Erythroblast (primary cell): Measurements from ENCODE around the gene UGGT1.

Experiments
- GATA1 ChIP-seq: IDR thresholded peaks from 2 replicates; pipeline ENCODE4 v1.6.1; 2011; ENCODE audit warnings: low read depth, mild to moderate bottlenecking, control low read depth, low read length, moderate library complexity
- POLR2A ChIP-seq: IDR thresholded peaks from 2 replicates; pipeline ENCODE4 v1.6.1; 2011; ENCODE audit warnings: mild to moderate bottlenecking, low read length

DNA sequence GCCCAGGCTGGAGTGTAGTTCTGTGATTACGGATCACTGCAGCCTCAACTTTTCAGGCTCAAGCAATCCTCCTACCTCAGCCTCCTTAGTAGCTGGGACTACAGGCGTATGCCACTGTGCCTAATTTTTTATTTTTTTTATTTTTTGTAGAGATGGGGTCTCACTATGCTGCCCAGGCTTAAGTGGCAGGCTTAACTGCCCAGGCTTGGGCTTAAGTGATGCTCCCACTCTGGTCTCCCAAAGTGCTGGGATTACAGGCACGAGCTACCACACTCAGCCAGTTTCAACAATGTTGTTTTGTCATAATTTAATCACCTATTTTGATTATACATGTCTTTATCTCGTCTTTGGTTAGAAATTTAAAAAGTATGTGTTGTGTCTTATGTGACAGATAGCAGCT is 18.2 kb downstream of the UGGT1 start:
- no peak for TF ChIP-seq POLR2A
- no peak for TF ChIP-seq GATA1
